ENCODE data around the gene PTPRN2.
A peak's percentile ranks its signal among the peaks of the same experiment; 100 is the strongest.
"Not testable (repeated sequence)": the region's sequence is repeated elsewhere in the genome, so short reads cannot be mapped to it uniquely, and the experiment has no call there.

Gene PTPRN2

DNA sequence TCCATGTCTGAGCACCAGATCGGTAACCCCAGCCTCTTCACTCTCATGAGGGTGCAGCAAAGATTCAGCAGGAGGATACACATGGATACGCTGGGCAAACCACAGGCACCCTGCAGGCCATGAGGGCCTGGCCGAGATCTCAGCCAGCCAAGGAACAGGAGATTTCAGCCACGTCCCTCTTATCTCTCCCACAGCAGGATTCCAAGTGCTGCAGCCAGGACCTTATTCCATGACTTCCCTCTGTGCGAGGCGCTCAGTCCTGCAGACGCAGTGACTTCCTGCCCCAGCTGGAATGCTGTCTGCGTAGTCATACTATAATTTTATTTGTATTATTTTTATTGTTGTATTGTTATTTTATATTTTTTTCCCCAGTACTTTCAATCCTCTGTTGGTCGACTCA is 66.8 kb downstream of the PTPRN2 start:
- FAIRE-seq (no peak), DNase-seq (ENCODE audit: insufficient read length, low spot score) (no peak)
- no peak for TF ChIP-seq POLR2A (IDR thresholded peaks at IDR 0.05; ENCODE audit: low read depth, low read length)

DNA sequence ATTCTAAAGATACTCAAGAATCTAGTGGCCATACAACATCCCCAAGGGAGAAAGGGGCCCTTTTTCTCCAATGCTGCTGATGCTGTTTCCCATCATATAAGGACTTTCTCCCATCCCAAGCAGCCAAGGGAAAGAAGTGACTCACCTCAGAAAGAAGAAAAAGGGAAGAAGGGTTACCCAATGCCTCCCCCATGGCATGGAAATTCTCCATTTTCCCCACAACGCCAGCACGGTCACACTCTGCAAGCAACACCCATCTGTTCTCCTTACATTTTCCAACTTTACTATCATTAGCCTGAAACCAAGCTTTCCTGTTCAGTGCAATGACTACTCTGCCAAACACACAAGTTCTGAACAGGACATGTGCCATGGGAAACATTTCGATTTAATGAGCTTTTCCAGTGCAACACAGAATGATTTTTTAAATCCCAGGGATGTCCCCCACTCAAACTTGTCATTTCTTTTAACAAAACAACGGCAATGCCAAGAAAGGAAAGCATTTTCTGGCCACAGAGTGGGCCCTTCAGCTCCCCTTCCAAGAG is 67.9 kb downstream of the PTPRN2 start:
- FAIRE-seq = no peak
- DNase-seq (ENCODE audit: insufficient read length, low spot score) = no peak
- no peak for TF ChIP-seq POLR2A (IDR thresholded peaks at IDR 0.05; ENCODE audit: low read depth, low read length)

DNA sequence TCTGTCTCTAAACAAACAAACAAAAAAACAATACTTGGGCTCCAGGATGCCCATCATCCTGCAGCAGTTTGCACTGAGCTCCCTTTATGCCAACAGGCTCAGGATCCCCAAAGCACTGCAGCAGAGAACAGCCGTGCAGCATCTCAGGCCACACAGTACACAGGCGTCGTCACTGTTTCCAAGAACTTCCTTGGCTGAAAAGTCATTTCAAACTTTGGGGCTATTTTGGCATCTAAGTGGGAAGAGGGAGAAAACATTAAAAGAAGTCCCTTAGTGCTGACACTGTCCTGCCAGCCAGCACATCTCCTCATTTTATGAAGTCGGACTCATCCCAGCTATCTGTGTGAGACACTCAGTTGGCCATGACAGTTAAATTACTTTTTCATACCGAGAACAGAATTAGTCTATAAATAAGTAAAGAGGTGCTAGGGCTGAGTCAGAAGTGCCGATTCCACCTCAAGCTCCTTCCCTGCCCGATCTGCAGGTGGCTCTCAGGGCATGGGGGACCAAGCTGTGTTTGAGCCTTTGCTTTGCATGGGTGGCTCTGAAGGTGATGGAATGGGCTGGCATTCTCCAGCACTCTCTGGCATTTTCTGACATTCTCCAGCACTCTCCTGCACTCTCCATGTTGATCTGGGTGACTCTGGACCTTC is 68.5 kb downstream of the PTPRN2 start:
- TF ChIP-seq POLR2A (IDR thresholded peaks at IDR 0.05; ENCODE audit: low read depth, low read length) = no peak
- no peak for FAIRE-seq
- DNase-seq (ENCODE audit: insufficient read length, low spot score) = no peak

DNA sequence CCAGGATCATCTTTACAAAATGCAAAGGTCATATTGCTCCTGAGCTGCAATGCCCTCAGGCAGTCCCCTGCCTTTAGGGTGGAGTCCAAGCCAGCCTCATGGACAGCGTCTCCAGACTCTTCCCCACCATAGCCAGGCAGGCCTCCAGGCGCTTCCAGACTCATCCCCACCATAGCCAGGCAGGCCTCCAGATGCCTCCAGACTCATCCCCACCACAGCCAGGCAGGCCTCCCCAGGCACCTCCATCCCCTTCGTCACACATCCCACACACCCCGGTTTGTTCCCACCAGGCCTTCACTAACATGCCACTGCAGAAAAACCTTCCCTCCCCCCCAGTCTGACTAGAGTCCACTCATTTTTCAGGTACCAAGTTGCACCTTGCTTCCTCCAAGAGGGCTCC is 70.1 kb downstream of the PTPRN2 start:
- DNase-seq (ENCODE audit: insufficient read length, low spot score) (no peak), FAIRE-seq (no peak)
- no peak for TF ChIP-seq POLR2A (IDR thresholded peaks at IDR 0.05; ENCODE audit: low read depth, low read length)

DNA sequence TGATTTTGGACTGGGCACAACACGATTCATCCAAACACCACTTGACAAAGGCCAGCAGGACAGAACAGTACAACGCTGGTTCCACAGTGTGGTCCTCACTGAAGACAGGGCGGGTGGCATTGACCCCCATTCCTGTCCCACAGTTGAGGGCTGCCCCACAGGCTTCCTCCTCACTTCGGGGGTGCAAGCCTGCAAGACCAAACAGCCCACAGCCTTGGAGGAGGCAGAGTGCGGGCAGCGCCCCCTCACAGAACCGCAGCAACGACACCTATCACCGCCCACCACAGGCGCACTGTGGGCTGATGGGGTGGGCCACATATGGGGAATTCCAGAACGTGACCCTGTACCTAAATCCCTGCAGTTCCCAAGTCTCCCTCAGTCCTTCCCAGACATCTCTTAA is 70.6 kb downstream of the PTPRN2 start:
- TF ChIP-seq POLR2A (IDR thresholded peaks at IDR 0.05; ENCODE audit: low read depth, low read length) = no peak
- no peak for DNase-seq (ENCODE audit: insufficient read length, low spot score)
- FAIRE-seq = no peak

DNA sequence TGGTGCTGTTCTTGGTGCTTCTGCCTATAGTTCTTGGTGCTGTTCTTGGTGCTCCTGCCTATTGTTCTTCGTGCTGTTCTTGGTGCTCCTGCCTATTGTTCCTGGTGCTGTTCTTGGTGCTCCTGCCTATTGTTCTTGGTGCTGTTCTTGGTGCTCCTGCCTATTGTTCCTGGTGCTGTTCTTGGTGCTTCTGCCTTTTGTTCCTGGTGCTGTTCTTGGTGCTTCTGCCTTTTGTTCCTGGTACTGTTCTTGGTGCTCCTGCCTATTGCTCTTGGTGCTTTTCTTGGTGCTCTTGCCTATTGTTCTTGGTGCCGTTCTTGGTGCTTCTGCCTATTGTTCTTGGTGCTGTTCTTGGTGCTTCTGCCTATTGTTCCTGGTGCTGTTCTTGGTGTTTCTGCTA is 71.1 kb downstream of the PTPRN2 start:
- no peak for TF ChIP-seq POLR2A (IDR thresholded peaks at IDR 0.05; ENCODE audit: low read depth, low read length)
- DNase-seq (ENCODE audit: insufficient read length, low spot score) (no peak), FAIRE-seq (no peak)

DNA sequence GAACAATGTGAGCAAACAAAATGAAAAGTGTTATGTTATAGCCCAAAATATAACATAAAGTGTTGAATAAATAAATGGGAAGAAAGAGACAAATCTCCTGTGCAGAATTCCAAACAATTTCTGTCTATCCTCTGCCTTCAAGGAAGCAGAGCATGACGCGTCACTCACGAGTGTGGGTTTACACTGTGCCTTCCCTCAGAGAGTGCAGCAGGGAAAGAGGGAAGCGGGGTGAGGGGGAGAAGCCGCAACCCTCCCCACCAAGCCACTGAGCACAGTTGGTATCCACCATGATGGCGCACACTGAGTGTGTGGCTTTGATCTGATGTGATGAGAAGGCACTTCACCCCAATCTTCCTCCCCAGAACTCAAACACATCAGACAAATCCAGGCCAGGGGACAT is 74.8 kb downstream of the PTPRN2 start:
- FAIRE-seq = no peak

DNA sequence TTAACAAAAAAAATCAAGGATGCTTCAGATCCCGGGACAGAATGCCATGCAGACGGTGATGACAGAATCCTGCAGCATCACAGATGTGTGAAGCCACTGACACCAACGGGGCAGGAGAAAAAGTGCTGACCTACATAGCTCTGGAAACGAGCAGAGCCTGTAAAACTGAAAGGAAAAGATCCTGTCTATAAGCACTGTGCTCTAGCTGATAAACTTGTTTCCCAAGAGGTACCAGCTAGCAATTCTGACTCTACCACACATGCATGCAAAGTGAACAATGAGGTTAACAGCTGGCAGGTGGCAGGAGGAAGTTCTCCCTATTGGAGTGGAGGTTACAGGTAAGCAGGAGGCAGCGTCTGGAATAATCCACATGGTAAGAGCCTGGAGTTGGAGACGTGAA is 75.6 kb downstream of the PTPRN2 start:
- DNase-seq (ENCODE audit: insufficient read length, low spot score) (no peak), FAIRE-seq (no peak)
- no peak for TF ChIP-seq POLR2A (IDR thresholded peaks at IDR 0.05; ENCODE audit: low read depth, low read length)

More for the DNA sequence above, 74.8 kb downstream of the PTPRN2 start:
- TF ChIP-seq POLR2A (IDR thresholded peaks at IDR 0.05; ENCODE audit: low read depth, low read length) = no peak
- no peak for DNase-seq (ENCODE audit: insufficient read length, low spot score)

DNA sequence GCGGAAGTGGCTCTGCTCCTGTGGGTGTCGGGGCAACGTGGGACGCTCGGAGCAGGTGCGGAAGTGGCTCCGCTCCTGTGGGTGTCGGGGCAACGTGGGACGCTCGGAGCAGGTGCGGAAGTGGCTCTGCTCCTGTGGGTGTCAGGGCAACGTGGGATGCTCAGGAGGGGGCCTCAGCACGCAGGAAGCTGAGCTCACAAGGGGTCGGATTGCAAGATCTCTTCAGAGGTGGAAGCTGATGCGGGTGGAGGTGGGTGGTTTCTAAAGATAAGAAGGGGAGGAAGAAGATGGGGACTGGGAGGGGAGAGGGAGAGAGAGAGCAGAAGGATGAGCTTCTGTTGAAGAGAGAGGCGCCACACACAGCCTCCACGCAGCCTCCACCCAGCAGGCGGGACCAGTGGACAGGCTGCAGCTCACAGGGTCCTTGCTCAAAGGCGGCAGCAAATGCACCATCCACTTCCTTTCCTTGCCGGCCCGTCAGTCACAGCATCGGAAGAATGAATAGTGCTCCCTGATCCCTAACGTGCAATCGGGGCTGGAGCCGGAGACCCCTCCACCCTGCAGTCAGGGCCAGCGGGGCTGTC is 78.7 kb downstream of the PTPRN2 start:
- DNase-seq (ENCODE audit: insufficient read length, low spot score) = no peak
- no peak for FAIRE-seq
- no peak for TF ChIP-seq POLR2A (IDR thresholded peaks at IDR 0.05; ENCODE audit: low read depth, low read length)

DNA sequence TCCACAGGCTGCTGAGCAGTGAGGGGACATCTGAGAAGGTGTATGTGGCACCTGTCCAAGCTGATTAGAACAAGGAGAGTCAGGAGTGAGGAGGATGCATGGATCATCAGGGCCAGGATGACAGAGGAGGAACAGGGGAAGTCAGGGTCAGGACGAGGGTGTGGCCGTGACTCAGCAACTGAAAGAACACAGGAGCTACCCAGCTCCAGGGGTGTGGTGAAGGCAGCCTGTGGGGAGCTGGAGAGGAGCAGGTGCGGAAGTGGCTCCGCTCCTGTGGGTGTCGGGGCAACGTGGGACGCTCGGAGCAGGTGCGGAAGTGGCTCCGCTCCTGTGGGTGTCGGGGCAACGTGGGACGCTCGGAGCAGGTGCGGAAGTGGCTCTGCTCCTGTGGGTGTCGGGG is 79.3 kb downstream of the PTPRN2 start:
- DNase-seq (ENCODE audit: insufficient read length, low spot score) = peak; percentile 40

DNA sequence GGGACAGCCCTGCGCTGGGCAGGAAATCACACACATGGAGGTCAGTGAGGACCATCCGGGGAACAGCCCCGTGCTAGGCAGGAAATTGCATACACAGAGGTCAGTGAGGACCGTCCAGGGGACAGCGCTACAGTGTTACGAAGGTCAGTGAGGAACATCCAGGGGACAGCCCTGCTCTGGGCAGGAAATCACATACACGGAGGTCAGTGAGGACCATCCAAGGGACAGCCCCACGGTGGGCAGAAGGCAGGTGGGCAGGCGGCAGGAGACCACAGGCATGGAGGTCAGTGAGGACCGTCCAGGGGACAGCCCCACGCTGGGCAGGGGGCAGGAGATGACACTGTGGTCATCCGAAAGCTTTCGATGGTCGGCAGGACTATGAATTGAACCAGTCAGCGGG is 79.7 kb downstream of the PTPRN2 start:
- FAIRE-seq (no peak), DNase-seq (ENCODE audit: insufficient read length, low spot score) (no peak)
- TF ChIP-seq POLR2A (IDR thresholded peaks at IDR 0.05; ENCODE audit: low read depth, low read length) = no peak

More for the DNA sequence above, 79.3 kb downstream of the PTPRN2 start:
- FAIRE-seq = not testable (repeated sequence)

DNA sequence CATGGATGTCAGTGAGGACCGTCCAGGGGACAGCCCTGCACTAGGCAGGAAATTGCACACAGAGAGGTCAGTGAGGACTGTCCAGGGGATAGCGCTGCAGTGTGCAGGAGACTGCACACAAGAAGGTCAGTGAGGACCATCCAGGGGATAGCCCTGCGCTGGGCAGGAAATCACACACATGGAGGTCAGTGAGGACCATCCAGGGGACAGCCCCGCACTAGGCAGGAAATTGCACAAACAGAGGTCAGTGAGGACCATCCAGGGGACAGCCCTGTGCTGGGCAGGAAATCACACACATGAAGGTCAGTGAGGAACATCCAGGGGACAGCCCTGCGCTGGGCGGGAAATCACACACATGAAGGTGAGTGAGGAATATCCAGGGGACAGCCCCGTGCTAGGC is 80.4 kb downstream of the PTPRN2 start:
- FAIRE-seq; DNase-seq (ENCODE audit: insufficient read length, low spot score): not testable (repeated sequence)

DNA sequence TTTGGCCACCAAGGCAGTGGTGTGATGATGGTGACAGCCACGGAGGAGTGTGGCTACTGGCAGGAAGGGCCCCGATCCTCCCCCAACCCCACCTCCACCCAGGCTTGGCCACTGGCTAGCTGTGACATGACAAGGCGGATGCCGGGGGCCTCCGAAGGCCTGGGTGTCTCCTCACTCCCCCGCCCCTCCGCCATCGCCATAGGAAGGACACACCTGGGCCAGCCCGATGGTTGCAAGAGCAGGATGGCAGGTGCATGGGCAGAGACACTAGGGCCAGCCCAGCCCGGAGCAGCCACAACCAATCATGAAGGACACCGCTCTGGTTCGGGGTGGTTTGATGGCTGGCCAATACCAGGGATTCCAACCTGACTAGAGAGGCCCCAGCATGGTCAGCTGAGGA is 81.0 kb downstream of the PTPRN2 start:
- DNase-seq (ENCODE audit: insufficient read length, low spot score) (no peak), FAIRE-seq (no peak)
- no peak for TF ChIP-seq POLR2A (IDR thresholded peaks at IDR 0.05; ENCODE audit: low read depth, low read length)

DNA sequence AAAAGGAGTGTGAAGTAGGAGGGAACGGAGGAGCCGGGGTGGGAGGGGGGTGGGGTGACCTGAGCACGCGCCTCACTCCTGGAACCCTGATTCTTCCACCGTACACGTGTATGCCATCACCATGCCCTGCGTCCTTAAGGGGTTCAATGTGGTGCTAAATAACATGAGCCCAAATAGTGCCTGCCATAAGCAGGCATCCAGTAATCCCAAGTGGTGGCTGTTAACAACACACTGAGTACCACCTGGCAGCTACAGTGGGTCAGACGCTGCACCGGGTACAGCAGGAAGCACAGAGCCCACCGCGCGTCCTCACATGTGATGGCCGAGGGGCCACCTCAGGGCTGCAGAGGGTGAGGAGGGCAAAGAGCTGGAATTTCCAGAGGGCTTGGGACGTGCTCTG is 81.9 kb downstream of the PTPRN2 start:
- FAIRE-seq (no peak), DNase-seq (ENCODE audit: insufficient read length, low spot score) (no peak)
- TF ChIP-seq POLR2A (IDR thresholded peaks at IDR 0.05; ENCODE audit: low read depth, low read length) = no peak

DNA sequence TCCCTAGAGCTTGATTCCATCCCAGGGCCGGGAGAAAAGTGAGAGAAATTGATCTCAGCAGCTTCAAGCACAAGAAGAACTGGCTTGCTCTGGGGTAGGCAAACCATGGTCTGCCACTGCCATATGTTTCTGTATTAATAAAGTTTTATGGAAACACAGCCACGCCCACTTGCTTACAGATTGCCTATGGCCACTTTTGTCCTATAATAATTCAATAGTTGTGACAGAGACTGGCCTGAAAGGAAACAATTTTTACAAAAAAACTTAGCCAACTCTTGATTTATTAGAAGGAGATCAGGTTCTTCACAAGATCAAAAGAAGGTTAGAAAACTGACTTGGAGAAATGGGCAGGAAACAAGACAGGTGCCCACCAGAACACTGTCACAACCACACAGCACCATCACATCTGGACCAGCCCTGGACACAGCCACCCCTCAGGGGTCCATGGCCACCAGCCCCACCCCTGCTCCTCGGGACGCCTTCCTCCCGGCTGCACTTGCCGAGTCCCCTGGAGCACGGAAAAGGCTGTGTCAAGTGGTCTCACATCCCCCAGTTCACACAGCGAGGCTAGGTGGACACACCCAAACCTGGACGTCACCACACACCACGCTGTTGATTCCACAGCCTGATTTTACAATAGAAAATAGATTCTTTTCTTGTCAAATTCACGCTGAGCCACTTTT is 85.4 kb downstream of the PTPRN2 start:
- FAIRE-seq (no peak), DNase-seq (ENCODE audit: insufficient read length, low spot score) (no peak)
- TF ChIP-seq POLR2A (IDR thresholded peaks at IDR 0.05; ENCODE audit: low read depth, low read length) = no peak
